Mesenteric fat pad (tissue), 1 donor: ENCODE results near the gene MAP1LC3C. TPM values are rescaled to one million over a fixed set of nuclear protein-coding genes. Genes with fewer than 3 reads are reported as not detected.
"Not testable (repeated sequence)": the region's sequence is repeated elsewhere in the genome, so short reads cannot be mapped to it uniquely, and the experiment has no call there.

ENCODE experiments used
- DNase-seq: peaks from one replicate; pipeline ENCODE4 v3.0.0-alpha.2; 2020; ENCODE audit warnings: low spot score
- total RNA-seq: library from RNA; stranded (reverse); fragmentation: NEBNext Ultra II Directional; extraction: Animal tissue kit (Norgen Biotek cat#: 25700); gene quantifications from one replicate; pipeline ENCODE4 v1.2.1, GENCODE V29; 2021
- donor health status: DM: yes; HTN: yes; CAD: no.

MAP1LC3C gene
- total RNA-seq, 1 donor from 2014 or later: 9.8 TPM

DNA sequence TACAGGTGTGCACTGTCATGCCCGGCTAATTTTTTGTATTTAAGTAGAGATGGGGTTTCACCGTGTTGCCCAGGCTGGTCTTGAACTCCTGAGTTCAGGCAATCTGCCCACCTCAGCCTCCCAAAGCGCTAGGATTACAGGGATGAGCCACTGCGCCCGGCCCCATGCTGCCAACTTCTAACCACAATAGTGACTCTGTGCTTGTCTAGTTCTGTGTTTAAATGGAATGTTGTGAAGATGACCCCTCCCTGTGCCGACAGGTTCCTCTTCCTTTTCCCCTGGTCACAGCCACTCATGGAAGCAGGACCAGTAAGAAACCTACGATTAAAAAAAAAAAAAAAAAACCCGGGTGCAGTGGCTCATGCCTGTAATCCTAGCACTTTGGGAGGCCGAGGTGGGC lies 4.7 kb downstream of the MAP1LC3C start:
- no peak for DNase-seq

DNA sequence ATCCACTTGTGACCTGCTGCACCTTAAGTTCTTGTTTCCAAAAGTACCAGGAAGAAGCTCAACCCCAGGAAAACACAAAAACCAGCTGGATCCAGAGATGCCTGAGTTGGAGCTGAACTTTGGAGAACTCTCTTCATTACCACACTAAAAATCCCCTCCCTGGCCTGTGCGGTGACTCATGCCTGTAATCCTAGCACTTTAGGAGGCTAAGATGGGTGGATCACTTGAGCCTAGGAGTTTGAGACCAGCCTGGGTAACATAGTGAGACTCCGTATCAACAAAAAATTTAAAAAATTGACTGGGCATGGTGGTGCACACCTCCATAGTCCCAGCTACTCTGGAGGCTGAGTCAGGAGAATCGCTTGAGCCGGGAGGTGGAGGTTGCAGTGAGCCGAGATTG lies 6.2 kb downstream of the MAP1LC3C start:
- no peak for DNase-seq

DNA sequence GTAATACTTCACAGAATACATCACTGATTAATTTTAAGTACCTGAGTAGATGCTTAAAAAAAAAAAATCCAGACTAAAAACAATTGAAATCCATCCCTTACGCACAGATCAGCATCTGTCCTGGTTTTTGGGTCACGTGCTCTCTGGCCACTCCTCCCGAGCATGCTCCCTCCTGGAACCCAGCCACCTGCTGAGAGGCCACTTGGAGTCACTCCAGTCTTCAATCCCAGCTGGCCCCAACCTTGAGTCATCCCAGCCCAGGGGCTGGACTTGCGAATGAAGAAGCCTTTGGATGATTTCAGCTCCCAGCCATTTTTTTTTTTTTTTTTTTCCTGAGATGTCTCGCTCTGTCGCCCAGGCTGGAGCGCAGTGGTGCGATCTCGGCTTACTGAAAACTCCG lies 8.9 kb downstream of the MAP1LC3C start:
- no peak for DNase-seq

- not testable (repeated sequence) for DNase-seq
Observed at GRCh38 chr1:241988389-241988930, 10.4 kb downstream of the MAP1LC3C start.

- DNase-seq: no peak
Observed at GRCh38 chr1:241985787-241986186, 13.1 kb downstream of the MAP1LC3C start.

GRCh38 chr1:241979926-241980325 lies 19.0 kb downstream of the MAP1LC3C start:
- no peak for DNase-seq

DNA sequence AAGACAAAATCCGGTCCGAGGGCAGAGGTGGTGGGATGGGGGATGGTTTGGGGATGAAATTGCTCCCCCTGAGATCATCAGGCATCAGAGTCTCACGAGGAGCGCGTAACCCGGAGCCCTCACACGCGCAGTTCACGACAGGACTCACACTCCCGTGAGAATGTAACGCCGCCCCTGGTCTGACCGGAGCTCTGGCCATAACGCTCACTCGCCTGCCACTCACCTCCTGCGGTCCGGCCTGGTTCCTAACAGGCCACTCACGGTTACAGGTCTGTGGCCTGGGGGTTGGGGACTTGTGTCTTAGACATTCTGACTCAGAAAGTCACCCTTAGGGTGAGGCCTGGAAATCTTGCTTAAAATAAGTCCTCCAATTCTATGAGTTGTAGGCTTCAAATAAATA lies 19.8 kb downstream of the MAP1LC3C start:
- no peak for DNase-seq

GRCh38 chr1:241976229-241976628 lies 22.7 kb downstream of the MAP1LC3C start:
- no peak for DNase-seq

DNA sequence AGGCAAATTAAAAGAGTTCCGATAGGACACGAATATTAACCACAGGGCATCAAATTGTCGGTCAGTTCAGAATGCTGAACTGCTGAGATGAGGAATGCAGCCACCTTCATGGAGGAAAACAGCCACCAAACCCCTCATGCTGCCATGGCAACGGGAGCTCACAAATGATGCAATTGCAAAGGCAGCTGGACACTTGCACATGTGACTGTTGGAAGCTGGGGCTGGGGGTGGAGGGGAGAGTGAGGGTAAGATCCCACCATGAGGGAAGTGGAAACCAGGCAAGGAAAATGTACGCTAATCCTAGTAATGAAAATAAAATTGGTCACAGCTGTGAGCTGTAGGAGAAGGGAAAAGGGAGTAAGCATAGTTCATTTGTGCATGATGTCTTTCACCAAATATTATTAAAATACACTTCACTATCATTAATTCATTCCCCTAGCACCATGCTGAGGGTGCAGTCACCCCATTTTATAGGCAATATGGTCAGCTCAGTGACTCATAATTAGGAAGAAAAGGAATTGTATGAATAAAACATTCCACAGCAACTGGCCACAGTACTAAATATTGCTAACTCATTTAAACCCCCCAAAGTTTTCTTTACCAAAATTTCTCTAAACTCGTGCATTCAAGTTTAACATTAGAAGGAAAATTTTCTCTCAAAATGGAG lies 26.1 kb downstream of the MAP1LC3C start:
- no peak for DNase-seq

DNA sequence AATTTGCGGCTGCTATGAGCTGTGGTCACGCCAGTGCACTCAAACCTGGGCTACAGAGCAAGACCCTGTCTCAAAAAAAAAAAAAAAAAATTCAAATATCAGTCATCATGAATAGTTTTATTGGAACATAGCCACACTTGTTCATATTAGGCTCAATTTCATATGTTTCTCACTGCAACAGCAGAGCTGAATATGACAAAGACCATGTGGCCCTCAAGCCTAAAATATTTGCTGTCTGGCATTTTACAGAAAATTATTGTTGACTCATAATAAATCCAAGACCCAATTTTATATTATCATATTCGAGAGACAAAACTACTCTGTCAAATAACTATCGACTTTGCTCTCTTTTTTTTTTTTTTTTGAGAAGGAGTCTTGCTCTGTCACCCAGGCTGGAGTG lies 30.3 kb downstream of the MAP1LC3C start:
- no peak for DNase-seq

- no peak for DNase-seq
Observed at GRCh38 chr1:241964550-241965282, 34.2 kb downstream of the MAP1LC3C start.

GRCh38 chr1:241963722-241964121 lies 35.2 kb downstream of the MAP1LC3C start:
- DNase-seq: no peak

DNA sequence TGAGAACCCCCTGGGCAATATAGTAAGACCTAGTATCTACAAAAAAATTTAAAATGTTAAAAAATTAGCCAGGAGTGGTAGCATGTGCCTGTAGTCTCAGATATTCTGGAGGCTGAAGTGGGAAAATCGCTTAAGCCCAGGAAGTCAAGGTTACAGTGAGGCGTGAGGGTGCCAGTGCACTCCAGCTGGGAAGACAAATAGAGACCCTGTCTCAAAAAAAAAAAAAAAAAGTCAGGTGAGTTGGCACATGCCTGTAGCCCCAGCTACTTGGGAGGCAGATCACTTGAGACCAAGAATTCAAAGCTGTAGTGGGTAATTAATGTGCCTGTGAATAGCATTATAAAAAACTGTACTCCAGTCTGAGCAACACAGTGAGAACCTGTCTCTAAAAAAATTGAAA lies 36.7 kb downstream of the MAP1LC3C start:
- no peak for DNase-seq

- DNase-seq: no peak
Observed at GRCh38 chr1:241957692-241958494, 41.0 kb downstream of the MAP1LC3C start, which contains the start of gene BECN2. TSS of gene BECN2 (plus strand) at chr1:241957767. CDS start at chr1:241957767, 0 bp downstream.

DNA sequence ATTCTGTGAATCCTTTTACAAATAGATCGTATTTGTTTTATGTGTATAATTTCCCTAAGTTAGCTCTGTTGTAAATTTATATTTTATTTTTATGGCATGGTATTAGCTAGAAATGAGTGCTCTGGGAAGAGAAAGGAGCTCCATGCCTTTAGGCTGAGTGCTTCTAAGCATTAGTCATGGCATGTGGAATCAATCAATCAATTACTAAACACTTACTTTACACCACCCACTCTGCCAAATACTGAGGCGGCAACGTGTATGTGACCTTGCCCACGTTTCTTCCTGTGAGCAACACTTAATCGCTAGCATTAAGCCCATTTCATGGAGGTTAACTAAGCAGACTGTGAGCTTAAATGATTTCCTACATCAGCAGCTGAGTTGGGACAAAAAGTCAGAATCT lies 48.5 kb downstream of the MAP1LC3C start:
- DNase-seq: no peak

GRCh38 chr1:241947354-241947753 lies 51.5 kb downstream of the MAP1LC3C start:
- no peak for DNase-seq

Other genes with a start within 250 kb of the MAP1LC3C start
- 0.48 TPM for gene EXO1, start 150.9 kb downstream of the MAP1LC3C start, total RNA-seq
- not detected for gene BECN2, start 41.3 kb downstream of the MAP1LC3C start, total RNA-seq